Keratinocyte (primary cell): ENCODE results near the gene MED31.

Source experiments
- CTCF ChIP-seq, 3 experiments: IDR thresholded peaks in 1 of 3; conservative IDR thresholded peaks in 1 of 3; optimal IDR thresholded peaks in 1 of 3; 2 replicates in 2 of 3; 3 replicates in 1 of 3; pipeline versions ENCODE3 to v1.5.1; 2011; ENCODE audit warnings: low read length in 3 of 3, mild to moderate bottlenecking in 3 of 3, moderate library complexity in 2 of 3, control low read depth in 1 of 3, inconsistent platforms in 1 of 3; ENCODE audit not compliant: insufficient read depth in 2 of 3; ENCODE audit errors: extremely low read depth in 1 of 3
- EZH2 ChIP-seq: IDR thresholded peaks from one replicate; pipeline ENCODE4 v1.6.1; 2012; ENCODE audit warnings: inconsistent platforms, mild to moderate bottlenecking, low read length, moderate library complexity

GRCh38 chr17:6666077-6666521 lies 14.7 kb upstream of the MED31 start:
- TF ChIP-seq EZH2: no peak
- TF ChIP-seq CTCF (optimal IDR thresholded peaks at IDR 0.05 in 1 of 3, IDR thresholded peaks at IDR 0.05 in 1 of 3, conservative IDR thresholded peaks at IDR 0.05 in 1 of 3; ENCODE audit: extremely low read depth in 1 of 3, insufficient read depth in 2 of 3, low read length in 3 of 3): peak; percentile 89 to 97 (median 96)
